ENCODE measurements around the gene SYNC.

DNA sequence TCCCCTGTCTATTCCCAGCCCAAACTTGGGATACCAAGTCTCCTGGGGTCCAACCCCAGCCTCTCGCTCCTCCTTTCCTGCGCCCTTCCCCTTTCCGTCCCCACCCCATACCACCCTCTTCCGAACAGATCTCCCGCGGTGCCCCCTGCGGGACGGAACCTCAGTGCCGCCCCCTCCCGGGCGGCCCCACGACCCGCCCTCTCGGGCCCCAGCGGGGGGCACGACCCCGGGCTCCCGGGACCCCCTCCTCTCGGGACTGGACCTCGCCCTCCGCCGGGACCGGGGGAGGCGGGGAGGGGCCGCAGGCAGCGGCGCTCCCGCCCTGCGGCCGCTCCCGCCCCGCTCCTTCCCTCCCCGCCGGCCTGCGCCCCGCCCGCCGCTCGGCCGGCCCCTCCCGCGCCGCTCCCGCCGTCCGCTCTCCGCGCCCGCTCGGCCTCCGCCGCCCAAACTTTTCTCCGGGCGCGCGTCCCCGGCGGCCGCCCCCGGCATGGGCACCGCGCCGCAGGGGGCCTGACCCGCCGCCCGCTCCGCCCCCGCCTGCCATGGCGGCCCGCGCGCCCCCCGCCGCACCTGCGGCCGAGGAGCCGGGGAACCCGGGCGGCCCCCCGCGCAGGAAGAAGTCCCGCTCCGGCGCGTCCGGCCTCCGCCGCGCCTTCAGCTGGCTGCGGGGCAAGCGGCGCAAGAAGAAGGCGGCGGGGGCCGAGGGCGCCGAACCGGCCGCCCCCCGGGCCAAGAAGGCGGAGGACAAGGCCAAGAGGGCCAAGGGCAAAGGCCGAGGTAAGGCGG, 39.0 kb upstream of the SYNC start:
- no peak for TF ChIP-seq POLR2AphosphoS5 (IDR thresholded peaks at IDR 0.05; ENCODE audit: low read depth, low read length)
- no peak for TF ChIP-seq TAF1 (IDR thresholded peaks at IDR 0.05; ENCODE audit: borderline replicate concordance, low read depth, low read length)
- TF ChIP-seq POLR2A (IDR thresholded peaks at IDR 0.05; ENCODE audit: low read depth, low read length) = no peak
